H1 (cell line): ENCODE data around the gene FOXN4. TPM values are rescaled to one million over a fixed set of nuclear protein-coding genes. Genes with fewer than 3 reads are reported as not detected.

Experiments used
- CBX5 ChIP-seq: fragments of 300-800, 300-1000 bp; sonication (generic); IDR thresholded peaks from 2 replicates; pipeline ENCODE4 v1.7.1; 2016; ENCODE audit warnings: antibody characterized with exemption, low read length, low read depth
- HDAC6 ChIP-seq: IDR thresholded peaks from one replicate; pipeline ENCODE4 v1.7.1; 2012; ENCODE audit warnings: low read depth, mild to moderate bottlenecking, inconsistent platforms, low read length, moderate library complexity
- KDM5A ChIP-seq: fragments of 200-600 bp; IDR thresholded peaks from 2 replicates; pipeline ENCODE4 v1.7.1; 2012; ENCODE audit warnings: mild to moderate bottlenecking, low read length, inconsistent platforms, mixed read lengths
- RFX5 ChIP-seq: IDR thresholded peaks from 2 replicates; pipeline ENCODE4 v1.6.1; 2011; ENCODE audit warnings: low read depth, low read length, improper control_type of control experiment, borderline replicate concordance
- RXRA ChIP-seq: IDR thresholded peaks from 2 replicates; pipeline ENCODE4 v1.6.1; 2011; ENCODE audit warnings: low read depth, mild to moderate bottlenecking, low read length, moderate library complexity; ENCODE audit not compliant: insufficient read depth
- SRF ChIP-seq: IDR thresholded peaks from 2 replicates; pipeline ENCODE4 v1.6.1; 2011; ENCODE audit warnings: mild to moderate bottlenecking, low read depth, low read length, moderate library complexity
- polyA plus RNA-seq, 7 experiments: library from polyadenylated mRNA; depleted of rRNA in 3 of 7; stranded (reverse) in 5 of 7; unstranded in 2 of 7; fragments of >200 nt in 5 of 7; fragments of 200-250 nt in 2 of 7; gene quantifications; 1 replicate in 5 of 7; 2 replicates in 1 of 7; 4 replicates in 1 of 7; pipeline versions ENCODE4 v1.2.1 to v1.2.3, GENCODE V29; 2011 to 2013; ENCODE audit warnings: missing spikeins in 2 of 7, mixed read lengths in 2 of 7
- total RNA-seq: library from RNA; stranded (reverse); fragmentation: NEBNext Ultra II Directional; extraction: Animal tissue kit (Norgen Biotek cat#: 25700); gene quantifications from 2 replicates; pipeline ENCODE4 v1.2.1, GENCODE V29; 2021
- TF ChIP-seq, protein P1 (sequence below): IDR thresholded peaks from 2 replicates; pipeline ENCODE4 v1.6.1; 2012; ENCODE audit warnings: low read length, inconsistent platforms

FOXN4 gene
- total and polyA plus RNA-seq, 2 of the 8 experiments (the other 6 are each of a cell fraction or from before 2014, with no cell fraction given): 0.26 to 0.29 TPM

DNA sequence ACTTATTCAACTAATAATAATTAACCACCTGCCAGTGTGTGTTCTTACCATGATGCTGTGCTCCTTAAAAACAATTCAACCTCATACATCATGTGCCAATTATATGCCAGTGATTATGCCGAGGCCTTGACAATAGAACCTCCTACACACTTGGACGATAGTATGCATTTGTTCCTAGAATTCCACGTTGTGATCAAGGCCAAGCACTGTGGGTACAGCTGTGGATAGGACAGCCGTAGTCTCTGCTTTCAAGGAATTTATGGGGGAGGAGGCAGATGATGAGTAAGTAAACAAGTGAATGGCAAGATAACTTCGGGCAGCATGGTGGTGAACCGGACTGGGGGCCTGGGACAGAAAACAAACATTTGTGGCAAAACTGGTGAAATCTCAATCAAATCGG lies 20.6 kb upstream of the FOXN4 start (continued):
- TF ChIP-seq SRF: no peak
- no peak for TF ChIP-seq CBX5
- no peak for TF ChIP-seq KDM5A
- TF ChIP-seq, protein P1, sequence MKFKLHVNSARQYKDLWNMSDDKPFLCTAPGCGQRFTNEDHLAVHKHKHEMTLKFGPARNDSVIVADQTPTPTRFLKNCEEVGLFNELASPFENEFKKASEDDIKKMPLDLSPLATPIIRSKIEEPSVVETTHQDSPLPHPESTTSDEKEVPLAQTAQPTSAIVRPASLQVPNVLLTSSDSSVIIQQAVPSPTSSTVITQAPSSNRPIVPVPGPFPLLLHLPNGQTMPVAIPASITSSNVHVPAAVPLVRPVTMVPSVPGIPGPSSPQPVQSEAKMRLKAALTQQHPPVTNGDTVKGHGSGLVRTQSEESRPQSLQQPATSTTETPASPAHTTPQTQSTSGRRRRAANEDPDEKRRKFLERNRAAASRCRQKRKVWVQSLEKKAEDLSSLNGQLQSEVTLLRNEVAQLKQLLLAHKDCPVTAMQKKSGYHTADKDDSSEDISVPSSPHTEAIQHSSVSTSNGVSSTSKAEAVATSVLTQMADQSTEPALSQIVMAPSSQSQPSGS: no peak
- TF ChIP-seq HDAC6: no peak
- no peak for TF ChIP-seq RXRA
- TF ChIP-seq RFX5: no peak
